ENCODE data around the gene ARHGEF37.
"Not testable (repeated sequence)": the region's sequence is repeated elsewhere in the genome, so short reads cannot be mapped to it uniquely, and the experiment has no call there.

Gene ARHGEF37

DNA sequence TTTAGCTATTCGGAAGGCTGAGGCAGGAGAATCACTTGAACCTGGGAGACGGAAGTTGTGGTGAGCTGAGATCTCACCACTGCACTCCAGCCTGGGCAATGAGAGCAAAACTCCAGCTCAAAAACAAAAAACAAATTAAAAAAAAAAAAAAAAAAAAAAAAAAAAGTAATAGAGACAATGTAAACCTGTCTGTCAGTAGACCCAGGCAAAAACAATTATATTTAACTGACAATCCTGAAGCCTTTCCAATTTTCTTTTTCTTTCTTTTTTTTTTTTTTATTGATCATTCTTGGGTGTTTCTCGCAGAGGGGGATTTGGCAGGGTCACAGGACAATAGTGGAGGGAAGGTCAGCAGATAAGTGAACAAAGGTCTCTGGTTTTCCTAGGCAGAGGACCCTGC, 88.0 kb downstream of the ARHGEF37 start:
- H3K4me3 Mint-ChIP-seq = not testable (repeated sequence)

DNA sequence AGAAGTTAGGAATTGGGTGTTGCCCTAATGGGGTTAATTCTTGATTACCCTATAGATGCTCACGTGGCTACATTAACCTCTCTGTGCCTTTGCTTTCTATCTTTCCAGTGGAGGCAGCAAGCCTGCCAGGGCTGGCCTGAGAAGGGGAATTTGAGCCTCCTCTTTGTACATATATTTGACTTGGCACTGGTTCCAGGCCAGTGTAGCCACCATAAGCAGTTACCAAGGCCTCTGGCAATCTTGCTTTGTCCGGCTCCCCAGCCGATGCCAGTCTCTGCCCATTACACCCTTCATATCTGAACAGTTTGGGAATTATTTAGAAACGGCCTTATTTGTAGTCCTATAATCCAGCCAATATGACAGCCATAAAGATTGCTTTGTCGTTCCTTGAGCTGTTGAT, 90.2 kb downstream of the ARHGEF37 start:
- Mint-ChIP-seq H3K4me3 (no peak overlapping the region), H3K4me1 (no peaks in the 10 kb centered on the region), H3K27me3 (peaks cover 51% of the 10 kb centered on the region), H3K9me3 (peaks cover 15% of the 10 kb centered on the region), H3K27ac (ENCODE audit: low read depth) (no peak overlapping the region), H3K36me3 (ENCODE audit: insufficient read depth) (peaks cover 1% of the 10 kb centered on the region)
- DNase-seq (ENCODE audit: low spot score in 2 of 2) (no peak), ATAC-seq (replicated peaks; ENCODE audit: extremely low read depth, poor library complexity, severe bottlenecking) (no peak)

More for the DNA sequence above, 88.0 kb downstream of the ARHGEF37 start:
- not testable (repeated sequence) for H3K27ac Mint-ChIP-seq (ENCODE audit: low read depth); H3K36me3 Mint-ChIP-seq (ENCODE audit: insufficient read depth); DNase-seq (ENCODE audit: low spot score in 2 of 2); H3K4me1 Mint-ChIP-seq; ATAC-seq (replicated peaks; ENCODE audit: extremely low read depth, poor library complexity, severe bottlenecking)
- H3K27me3 Mint-ChIP-seq = peaks cover 47% of the 10 kb centered on the region
- H3K9me3 Mint-ChIP-seq = peaks cover 15% of the 10 kb centered on the region

DNA sequence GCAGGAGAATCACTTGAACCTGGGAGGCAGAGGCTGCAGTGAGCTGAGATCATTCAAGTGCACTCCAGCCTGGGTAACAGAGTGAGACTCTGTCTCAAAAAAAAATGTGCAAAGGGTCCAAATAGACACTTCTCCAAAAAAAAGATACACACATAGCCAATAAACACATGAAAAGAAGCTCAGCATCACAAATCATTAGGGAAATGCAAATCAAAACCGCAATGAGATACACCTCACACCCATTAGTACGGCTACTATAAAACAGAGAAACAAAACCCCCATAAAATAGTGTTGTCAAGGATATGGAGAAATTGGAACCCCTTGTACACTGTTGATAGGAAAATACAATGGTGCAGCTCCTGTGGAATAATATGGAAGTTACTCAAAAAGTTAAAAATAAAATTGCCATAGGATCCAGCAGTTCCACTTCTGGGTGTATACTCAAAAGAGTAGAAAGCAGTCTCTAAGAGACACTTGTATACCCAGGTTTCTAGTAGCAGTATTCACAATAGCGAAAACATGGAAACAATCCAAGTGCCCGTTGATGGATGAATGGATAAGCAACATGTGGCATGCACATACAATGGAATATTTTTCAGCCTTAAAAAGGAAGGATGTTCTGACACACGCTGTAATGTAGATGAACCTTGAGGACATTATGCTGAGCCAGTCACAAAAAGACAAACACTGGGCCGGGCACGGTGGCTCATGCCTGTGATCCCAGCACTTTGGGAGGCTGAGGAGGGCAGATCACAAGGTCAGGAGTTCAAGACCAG, 91.6 kb downstream of the ARHGEF37 start:
- no peak for ATAC-seq (replicated peaks; ENCODE audit: extremely low read depth, poor library complexity, severe bottlenecking)
- H3K4me3 Mint-ChIP-seq = no peak overlapping the region

GRCh38 chr5:149674686-149675085, 93.4 kb downstream of the ARHGEF37 start:
- Mint-ChIP-seq H3K4me3 (no peak overlapping the region), H3K4me1 (no peaks in the 10 kb centered on the region), H3K36me3 (ENCODE audit: insufficient read depth) (no peaks in the 10 kb centered on the region), H3K27me3 (peaks cover 71% of the 10 kb centered on the region), H3K9me3 (peaks cover 6% of the 10 kb centered on the region), H3K27ac (ENCODE audit: low read depth) (no peak overlapping the region)
- ATAC-seq (replicated peaks; ENCODE audit: extremely low read depth, poor library complexity, severe bottlenecking) (no peak), DNase-seq (ENCODE audit: low spot score in 2 of 2) (no peak)

More for the DNA sequence above, 91.6 kb downstream of the ARHGEF37 start:
- Mint-ChIP-seq H3K27ac (ENCODE audit: low read depth) (no peak overlapping the region), H3K9me3 (peaks cover 10% of the 10 kb centered on the region), H3K36me3 (ENCODE audit: insufficient read depth) (no peaks in the 10 kb centered on the region), H3K4me1 (no peaks in the 10 kb centered on the region), H3K27me3 (peaks cover 63% of the 10 kb centered on the region)
- DNase-seq (ENCODE audit: low spot score in 2 of 2) = no peak

DNA sequence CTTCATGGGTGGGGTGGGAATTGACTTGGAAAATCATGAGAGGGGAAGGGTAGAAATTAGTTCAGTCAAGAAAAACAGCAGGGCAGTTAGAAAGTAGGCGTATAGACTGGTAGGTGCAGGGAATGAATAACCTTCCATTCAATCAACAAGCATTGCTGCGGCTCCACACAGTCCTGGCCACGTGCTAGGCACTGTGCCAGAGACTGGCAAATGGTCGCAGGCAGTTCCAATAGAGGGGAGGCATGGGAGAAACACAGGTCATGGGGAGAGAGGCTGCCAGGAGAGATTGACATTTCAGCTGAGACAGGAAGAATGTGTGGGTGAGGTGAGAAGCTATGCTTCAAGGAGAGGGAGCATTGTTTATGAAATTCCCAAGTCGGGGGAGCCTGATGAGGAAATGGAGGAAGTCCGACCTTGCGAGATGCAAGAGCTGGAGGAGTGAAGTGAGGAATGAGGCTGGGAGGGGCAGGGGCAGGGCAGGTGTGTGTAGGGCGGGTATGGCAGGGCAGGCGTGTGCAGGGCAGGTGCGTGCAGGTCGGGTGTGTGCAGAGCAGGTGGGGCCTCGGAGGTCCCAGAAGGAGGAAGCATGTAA, 94.4 kb downstream of the ARHGEF37 start:
- Mint-ChIP-seq H3K36me3 (ENCODE audit: insufficient read depth) (no peaks in the 10 kb centered on the region), H3K9me3 (peaks cover 6% of the 10 kb centered on the region), H3K4me1 (no peaks in the 10 kb centered on the region), H3K27me3 (peaks cover 81% of the 10 kb centered on the region), H3K4me3 (no peak overlapping the region), H3K27ac (ENCODE audit: low read depth) (no peak overlapping the region)
- DNase-seq (ENCODE audit: low spot score in 2 of 2) (no peak), ATAC-seq (replicated peaks; ENCODE audit: extremely low read depth, poor library complexity, severe bottlenecking) (no peak)

DNA sequence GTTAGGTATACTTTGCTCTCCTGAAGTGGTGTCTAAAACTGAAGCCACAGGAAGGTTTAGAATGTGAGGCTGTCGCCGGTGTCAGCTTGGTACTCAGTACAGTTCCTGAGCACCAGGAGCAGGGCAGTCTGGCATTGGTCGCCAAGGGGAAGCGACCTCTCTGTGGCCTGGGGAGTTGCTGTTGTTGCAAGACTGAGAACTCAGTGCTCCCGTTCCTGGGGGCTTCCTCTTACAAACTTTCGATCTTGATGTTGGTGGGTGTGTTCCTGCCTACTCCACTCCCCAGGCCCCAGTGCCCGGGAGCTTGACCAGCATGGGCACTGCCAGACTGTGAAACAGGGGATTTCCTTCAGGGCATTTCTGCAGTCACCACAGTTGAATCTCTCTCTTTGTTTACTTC, 96.4 kb downstream of the ARHGEF37 start:
- ATAC-seq (replicated peaks; ENCODE audit: extremely low read depth, poor library complexity, severe bottlenecking) (no peak), DNase-seq (ENCODE audit: low spot score in 2 of 2) (no peak)
- no peaks in the 10 kb centered on the region for H3K9me3 Mint-ChIP-seq
- H3K27ac Mint-ChIP-seq (ENCODE audit: low read depth) = no peak overlapping the region
- H3K27me3 Mint-ChIP-seq = peaks cover 89% of the 10 kb centered on the region
- H3K4me1 Mint-ChIP-seq = no peaks in the 10 kb centered on the region
- H3K36me3 Mint-ChIP-seq (ENCODE audit: insufficient read depth) = no peaks in the 10 kb centered on the region
- H3K4me3 Mint-ChIP-seq = no peak overlapping the region

DNA sequence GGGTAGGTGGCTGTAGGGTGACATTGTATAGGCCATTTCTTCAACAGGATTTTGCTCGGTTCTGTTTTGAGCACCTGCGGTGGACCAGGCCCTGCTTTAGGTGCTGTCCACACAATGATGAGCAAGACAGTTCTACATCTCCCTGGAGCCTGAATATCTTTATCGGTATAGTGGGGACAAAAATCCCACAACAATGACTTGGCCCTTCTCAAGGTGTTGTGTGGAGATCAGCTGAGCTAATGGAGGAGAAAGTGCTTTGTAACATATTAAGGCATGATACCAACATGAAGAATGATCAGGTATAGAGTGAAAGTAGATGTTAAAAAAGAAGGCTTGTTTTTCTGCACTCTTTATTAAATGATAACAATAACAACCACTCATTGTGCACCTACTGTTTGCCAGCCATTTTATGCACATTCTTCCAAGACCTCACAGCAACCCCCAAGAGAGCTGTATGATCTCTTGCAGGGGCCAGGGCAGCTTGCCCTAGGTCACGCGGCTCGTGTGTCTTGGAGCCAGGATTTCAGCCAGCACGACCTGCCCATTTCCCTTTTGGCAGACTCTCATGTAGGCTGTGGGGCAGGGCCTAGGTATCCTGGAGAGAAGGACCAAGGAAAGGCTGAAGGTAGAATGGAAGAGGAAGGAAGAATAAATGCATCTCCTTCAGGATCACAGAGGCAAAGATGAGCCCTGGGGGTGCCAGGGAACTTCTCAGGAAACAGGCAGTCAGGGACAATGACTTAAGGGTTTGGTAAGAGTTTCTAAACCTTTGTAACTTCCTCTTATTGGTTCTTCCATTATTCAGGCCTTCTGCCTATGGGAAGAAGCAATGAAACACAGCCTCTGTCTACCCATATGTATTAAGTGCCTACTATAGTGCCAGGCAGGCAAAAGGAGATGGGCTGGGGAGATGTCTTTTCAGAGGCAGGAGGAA, 98.8 kb downstream of the ARHGEF37 start:
- Mint-ChIP-seq H3K4me3 (no peak overlapping the region), H3K4me1 (no peaks in the 10 kb centered on the region), H3K27me3 (peaks cover 89% of the 10 kb centered on the region), H3K36me3 (ENCODE audit: insufficient read depth) (no peaks in the 10 kb centered on the region), H3K9me3 (no peaks in the 10 kb centered on the region), H3K27ac (ENCODE audit: low read depth) (no peak overlapping the region)
- ATAC-seq (replicated peaks; ENCODE audit: extremely low read depth, poor library complexity, severe bottlenecking) (no peak), DNase-seq (ENCODE audit: low spot score in 2 of 2) (no peak)

- no peaks in the 10 kb centered on the region for H3K4me1 Mint-ChIP-seq
- H3K36me3 Mint-ChIP-seq (ENCODE audit: insufficient read depth) = no peaks in the 10 kb centered on the region
- H3K27ac Mint-ChIP-seq (ENCODE audit: low read depth) = no peak overlapping the region
- peaks cover 89% of the 10 kb centered on the region for H3K27me3 Mint-ChIP-seq
- DNase-seq (ENCODE audit: low spot score in 2 of 2) (no peak), ATAC-seq (replicated peaks; ENCODE audit: extremely low read depth, poor library complexity, severe bottlenecking) (peak; percentile 24)
- no peaks in the 10 kb centered on the region for H3K9me3 Mint-ChIP-seq
- H3K4me3 Mint-ChIP-seq = no peak overlapping the region
Observed at GRCh38 chr5:149680810-149681221, 99.5 kb downstream of the ARHGEF37 start.

DNA sequence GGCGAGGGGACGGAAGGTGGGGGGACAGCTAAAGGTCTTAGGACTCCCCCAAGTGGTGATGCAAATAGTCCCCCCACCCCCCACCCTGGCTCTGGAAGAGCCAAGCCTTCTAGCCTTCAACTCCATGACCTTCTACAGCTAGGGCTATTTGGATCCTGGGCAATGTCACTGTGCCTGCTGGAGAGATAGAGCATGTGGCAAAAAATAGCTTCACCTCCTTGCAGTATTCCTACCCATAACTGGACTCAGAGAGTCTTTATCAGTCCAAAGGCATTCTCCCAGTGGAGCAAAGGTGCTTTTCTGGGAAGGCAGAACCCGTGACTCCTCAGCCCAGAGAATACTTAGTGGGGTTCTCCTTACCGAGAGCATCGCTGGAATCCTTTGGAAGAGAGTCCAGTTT, 100.0 kb downstream of the ARHGEF37 start:
- Mint-ChIP-seq H3K4me3 (no peak overlapping the region), H3K36me3 (ENCODE audit: insufficient read depth) (no peaks in the 10 kb centered on the region), H3K27ac (ENCODE audit: low read depth) (no peak overlapping the region), H3K4me1 (no peaks in the 10 kb centered on the region), H3K9me3 (no peaks in the 10 kb centered on the region), H3K27me3 (peaks cover 86% of the 10 kb centered on the region)
- ATAC-seq (replicated peaks; ENCODE audit: extremely low read depth, poor library complexity, severe bottlenecking) (no peak), DNase-seq (ENCODE audit: low spot score in 2 of 2) (no peak)

DNA sequence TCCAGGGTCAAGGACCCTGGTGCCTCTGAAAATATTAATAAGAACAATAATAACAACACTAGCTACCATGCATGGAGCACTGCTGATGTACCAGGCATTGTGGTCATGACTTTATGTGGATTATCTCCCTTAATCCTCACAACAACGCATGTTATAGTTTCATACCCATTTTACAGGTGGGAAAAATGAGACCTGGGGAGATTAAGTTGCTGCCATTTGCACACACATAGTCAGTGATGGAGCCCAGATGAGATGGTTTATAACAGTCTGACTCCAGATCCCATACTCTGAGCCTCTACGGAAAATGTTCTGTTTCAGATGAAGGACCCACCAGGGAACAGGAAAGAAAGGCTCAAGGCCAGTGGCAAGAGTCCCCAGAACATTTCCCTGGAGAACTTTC, 100.6 kb downstream of the ARHGEF37 start:
- no peak overlapping the region for H3K4me3 Mint-ChIP-seq
- no peaks in the 10 kb centered on the region for H3K36me3 Mint-ChIP-seq (ENCODE audit: insufficient read depth)
- peaks cover 86% of the 10 kb centered on the region for H3K27me3 Mint-ChIP-seq
- no peak overlapping the region for H3K27ac Mint-ChIP-seq (ENCODE audit: low read depth)
- no peaks in the 10 kb centered on the region for H3K9me3 Mint-ChIP-seq
- H3K4me1 Mint-ChIP-seq = no peaks in the 10 kb centered on the region
- no peak for ATAC-seq (replicated peaks; ENCODE audit: extremely low read depth, poor library complexity, severe bottlenecking)
- DNase-seq (ENCODE audit: low spot score in 2 of 2) = no peak

GRCh38 chr5:149682532-149683075, 101.3 kb downstream of the ARHGEF37 start:
- Mint-ChIP-seq H3K27me3 (peaks cover 87% of the 10 kb centered on the region), H3K4me3 (no peak overlapping the region), H3K27ac (ENCODE audit: low read depth) (no peak overlapping the region), H3K9me3 (no peaks in the 10 kb centered on the region), H3K36me3 (ENCODE audit: insufficient read depth) (no peaks in the 10 kb centered on the region), H3K4me1 (no peaks in the 10 kb centered on the region)
- ATAC-seq (replicated peaks; ENCODE audit: extremely low read depth, poor library complexity, severe bottlenecking) = no peak
- no peak for DNase-seq (ENCODE audit: low spot score in 2 of 2)

GRCh38 chr5:149683964-149684363, 102.7 kb downstream of the ARHGEF37 start:
- Mint-ChIP-seq H3K27me3 (peaks cover 96% of the 10 kb centered on the region), H3K4me3 (no peak overlapping the region), H3K9me3 (no peaks in the 10 kb centered on the region), H3K27ac (ENCODE audit: low read depth) (no peak overlapping the region), H3K36me3 (ENCODE audit: insufficient read depth) (no peaks in the 10 kb centered on the region), H3K4me1 (no peaks in the 10 kb centered on the region)
- ATAC-seq (replicated peaks; ENCODE audit: extremely low read depth, poor library complexity, severe bottlenecking) (no peak), DNase-seq (ENCODE audit: low spot score in 2 of 2) (no peak)
